OCI-LY7 (cell line): ENCODE results near the gene POLR1A. TPM values are rescaled to one million over a fixed set of nuclear protein-coding genes. Genes with fewer than 3 reads are reported as not detected.
"Not testable (repeated sequence)": the region's sequence is repeated elsewhere in the genome, so short reads cannot be mapped to it uniquely, and the experiment has no call there.

Source experiments
- BruUV-seq: library from RNA; stranded (reverse); fragments of 400-500 nt; replicated peaks from 2 replicates; lab custom pipeline; 2021; lab: Mats Ljungman, UMichigan
- CTCF ChIA-PET: fragments of 300-600 bp; sonication (Branson Sonifier 250); formaldehyde crosslinking; loops from one replicate; lab custom pipeline; 2022; ENCODE audit warnings: antibody characterized with exemption; ENCODE audit not compliant: unreplicated experiment; lab: Charles Lee
- POLR2A ChIA-PET: fragments of 300-600 bp; sonication (Branson Sonifier 250); formaldehyde crosslinking; loops from one replicate; lab custom pipeline; 2022; ENCODE audit warnings: antibody characterized with exemption; lab: Charles Lee
- DNase-seq: peaks from one replicate; pipeline ENCODE4 v3.0.0-alpha.2; 2015; ENCODE audit warnings: low spot score
- H2AFZ ChIP-seq: fragments of 200-600 bp; sonication (generic), shearing (Covaris generic); 2 replicates; pipeline ENCODE4 v1.6.1; 2014; ENCODE audit warnings: mild to moderate bottlenecking, antibody characterized with exemption, low read length, moderate library complexity
- H3K27ac ChIP-seq: fragments of 200-600 bp; sonication (generic); 2 replicates; pipeline ENCODE4 v1.5.1; 2014; ENCODE audit warnings: mixed run types, low read depth, mild to moderate bottlenecking, moderate library complexity, low read length, inconsistent platforms; ENCODE audit not compliant: poor library complexity, severe bottlenecking
- H3K36me3 ChIP-seq: fragments of 200-600 bp; sonication (generic); 2 replicates; pipeline ENCODE4 v1.6.1; 2014; ENCODE audit warnings: mild to moderate bottlenecking, antibody characterized with exemption, low read length, moderate library complexity, mixed read lengths; ENCODE audit not compliant: insufficient read depth
- H3K4me1 ChIP-seq: fragments of 200-600 bp; sonication (generic); 2 replicates; pipeline ENCODE4 v1.5.1; 2014; ENCODE audit warnings: mild to moderate bottlenecking, low read length; ENCODE audit not compliant: insufficient read depth, poor library complexity, severe bottlenecking
- H3K4me2 ChIP-seq: fragments of 200-600 bp; sonication (generic); 2 replicates; pipeline ENCODE4 v1.6.1; 2014; ENCODE audit warnings: mild to moderate bottlenecking, low read length
- H3K4me3 ChIP-seq: fragments of 200-600 bp; sonication (generic); 2 replicates; pipeline ENCODE4 v1.5.1; 2014; ENCODE audit warnings: mild to moderate bottlenecking, low read depth, low read length; ENCODE audit not compliant: poor library complexity, severe bottlenecking
- H3K79me2 ChIP-seq: fragments of 200-600 bp; sonication (generic); 2 replicates; pipeline ENCODE4 v1.6.1; 2016; ENCODE audit warnings: low read depth, mild to moderate bottlenecking, low read length, moderate library complexity, mixed read lengths; ENCODE audit not compliant: insufficient read depth
- H3K9me2 ChIP-seq: fragments of 200-600 bp; sonication (generic); 2 replicates; pipeline ENCODE4 v1.6.1; 2016; ENCODE audit warnings: mild to moderate bottlenecking, low read length, mixed read lengths; ENCODE audit not compliant: insufficient read depth
- H3K9me3 ChIP-seq: fragments of 200-600 bp; sonication (generic); 2 replicates; pipeline ENCODE4 v1.6.1; 2014; ENCODE audit warnings: mild to moderate bottlenecking, mixed run types, low read length, mixed read lengths
- H4K20me1 ChIP-seq: fragments of 200-600 bp; sonication (generic); 2 replicates; pipeline ENCODE4 v1.6.1; 2014; ENCODE audit warnings: mild to moderate bottlenecking, antibody characterized with exemption, low read length, moderate library complexity, mixed read lengths; ENCODE audit not compliant: insufficient read depth
- EZH2phosphoT487 ChIP-seq: fragments of 200-600 bp; sonication (generic); IDR thresholded peaks from 2 replicates; pipeline ENCODE4 v1.6.1; 2018; ENCODE audit warnings: low read depth, borderline replicate concordance, mild to moderate bottlenecking, mixed run types, antibody characterized with exemption, low read length, moderate library complexity, mixed read lengths
- intact Hi-C: fragments of 100-400 bp; cut with micrococcal nuclease; formaldehyde crosslinking; loops from one replicate; pipeline ENCODE4 v1.10.0; 2022; ENCODE audit not compliant: unreplicated experiment
- total RNA-seq, 2 experiments: library from RNA; depleted of rRNA in 1 of 2; stranded (reverse); fragments of >200 nt in 1 of 2; shearing (Covaris generic) in 1 of 2; gene quantifications; 2 replicates each; pipeline ENCODE4 v1.2.3, GENCODE V29; 2014 to 2022
- TF ChIP-seq, protein P1 (sequence below): fragments of 200-600 bp; sonication (generic); conservative IDR thresholded peaks from 2 replicates; pipeline ENCODE4 v1.5.1; 2014; ENCODE audit warnings: mild to moderate bottlenecking, antibody characterized with exemption, low read length, moderate library complexity, mixed read lengths

The POLR1A gene
- total RNA-seq, 2 experiments from 2014 or later = 17.5 to 53.3 TPM

DNA sequence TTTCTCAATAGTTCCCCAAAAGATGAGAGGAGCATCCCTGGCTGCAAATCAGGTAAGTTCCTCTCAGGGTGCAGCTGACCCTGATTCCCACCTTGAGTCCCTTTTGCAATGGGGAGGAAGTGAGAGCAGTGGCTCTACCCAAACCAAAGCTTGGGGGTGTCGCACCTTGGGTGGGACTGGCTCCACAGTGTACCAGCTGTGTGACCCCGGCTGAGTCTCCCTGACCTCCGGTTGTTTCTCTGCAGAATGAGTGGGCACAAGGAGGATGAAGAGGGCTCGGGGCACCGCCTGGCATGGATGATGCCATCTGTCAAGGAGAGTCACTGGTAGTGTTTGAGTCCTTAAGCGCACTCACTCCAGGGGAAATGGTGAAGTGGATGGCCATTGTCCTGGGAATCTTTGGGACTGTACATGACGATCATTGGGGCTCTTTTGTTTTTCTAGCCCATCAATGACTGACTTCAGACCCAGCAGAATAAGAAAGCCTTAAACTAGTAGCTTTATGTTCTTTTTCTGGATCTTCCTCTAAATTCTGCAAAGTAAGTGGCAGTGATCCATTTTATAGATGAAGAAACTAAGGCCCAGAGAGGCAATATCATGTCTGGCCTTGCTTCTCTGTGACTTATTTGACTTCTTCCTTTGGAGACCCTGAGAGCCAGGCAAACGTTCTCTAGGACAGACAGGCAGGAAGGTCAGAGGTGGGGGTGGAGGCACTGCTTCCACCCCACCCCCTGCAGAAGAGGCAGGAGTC, 110.6 kb downstream of the POLR1A start:
- BruUV-seq = no TSS peak
- POLR2A ChIA-PET = no interaction called here
- CTCF ChIA-PET = interaction anchor here (0.6 kb wide), 1 partner anchor 42 kb away, joined by 3 read pairs; no protein-coding TSS in a partner anchor
- no peak for TF ChIP-seq EZH2phosphoT487
- TF ChIP-seq, protein P1, sequence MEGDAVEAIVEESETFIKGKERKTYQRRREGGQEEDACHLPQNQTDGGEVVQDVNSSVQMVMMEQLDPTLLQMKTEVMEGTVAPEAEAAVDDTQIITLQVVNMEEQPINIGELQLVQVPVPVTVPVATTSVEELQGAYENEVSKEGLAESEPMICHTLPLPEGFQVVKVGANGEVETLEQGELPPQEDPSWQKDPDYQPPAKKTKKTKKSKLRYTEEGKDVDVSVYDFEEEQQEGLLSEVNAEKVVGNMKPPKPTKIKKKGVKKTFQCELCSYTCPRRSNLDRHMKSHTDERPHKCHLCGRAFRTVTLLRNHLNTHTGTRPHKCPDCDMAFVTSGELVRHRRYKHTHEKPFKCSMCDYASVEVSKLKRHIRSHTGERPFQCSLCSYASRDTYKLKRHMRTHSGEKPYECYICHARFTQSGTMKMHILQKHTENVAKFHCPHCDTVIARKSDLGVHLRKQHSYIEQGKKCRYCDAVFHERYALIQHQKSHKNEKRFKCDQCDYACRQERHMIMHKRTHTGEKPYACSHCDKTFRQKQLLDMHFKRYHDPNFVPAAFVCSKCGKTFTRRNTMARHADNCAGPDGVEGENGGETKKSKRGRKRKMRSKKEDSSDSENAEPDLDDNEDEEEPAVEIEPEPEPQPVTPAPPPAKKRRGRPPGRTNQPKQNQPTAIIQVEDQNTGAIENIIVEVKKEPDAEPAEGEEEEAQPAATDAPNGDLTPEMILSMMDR = no peak
- peaks cover 33% of the 10 kb centered on the region for H3K4me1 ChIP-seq
- peak overlapping the region; percentile 60; the same call in 1 of the 2 replicates for H3K4me2 ChIP-seq
- DNase-seq = no peak
- no peak overlapping the region for H2AFZ ChIP-seq
- no peaks in the 10 kb centered on the region for H3K36me3 ChIP-seq
- H4K20me1 ChIP-seq = no peaks in the 10 kb centered on the region
- no peaks in the 10 kb centered on the region for H3K79me2 ChIP-seq
- H3K27ac ChIP-seq = no peak overlapping the region
- no peaks in the 10 kb centered on the region for H3K9me3 ChIP-seq
- H3K4me3 ChIP-seq = no peak overlapping the region
- intact Hi-C loops = no loop called here
- no peaks in the 10 kb centered on the region for H3K9me2 ChIP-seq

GRCh38 chr2:85994421-85994777, 111.3 kb downstream of the POLR1A start:
- H3K4me1 ChIP-seq = peaks cover 28% of the 10 kb centered on the region
- no peaks in the 10 kb centered on the region for H4K20me1 ChIP-seq
- ChIA-PET POLR2A (interaction anchor here (0.6 to 1.2 kb wide), 3 partner anchors 11 to 622 kb away, joined by 4 to 10 read pairs (median 6); no protein-coding TSS in a partner anchor), CTCF (interaction anchor here (0.6 kb wide), 1 partner anchor 43 kb away, joined by 3 read pairs; no protein-coding TSS in a partner anchor)
- BruUV-seq = no TSS peak
- H3K79me2 ChIP-seq = no peaks in the 10 kb centered on the region
- peak overlapping the region; percentile 60 for H3K4me2 ChIP-seq
- intact Hi-C loops = no loop called here
- H3K9me3 ChIP-seq = no peaks in the 10 kb centered on the region
- no peaks in the 10 kb centered on the region for H3K36me3 ChIP-seq
- no peak for DNase-seq
- TF ChIP-seq EZH2phosphoT487 = no peak
- TF ChIP-seq, protein P1 = no peak
- H3K9me2 ChIP-seq = no peaks in the 10 kb centered on the region
- no peak overlapping the region for H3K4me3 ChIP-seq
- no peak overlapping the region for H3K27ac ChIP-seq
- peak overlapping the region; percentile 66; the same call in 1 of the 2 replicates for H2AFZ ChIP-seq

DNA sequence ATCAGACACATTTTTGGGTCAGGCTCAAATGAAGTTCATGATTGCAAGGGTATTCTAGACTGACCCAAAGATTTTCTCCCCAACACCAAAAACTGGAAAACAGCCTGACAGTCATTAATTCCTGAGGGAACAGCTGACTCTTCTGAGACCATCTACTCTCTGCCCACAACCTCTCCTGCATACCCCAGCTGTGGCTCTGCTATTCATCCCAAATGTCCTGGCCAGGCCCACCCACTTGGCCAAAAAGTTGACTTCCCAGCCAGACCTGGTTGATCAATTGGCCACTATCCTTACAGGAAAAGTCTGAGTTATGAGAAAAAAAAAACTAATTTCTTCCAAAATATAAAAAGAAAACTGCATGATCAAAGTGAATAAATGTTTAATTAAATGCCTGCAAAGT, 113.1 kb downstream of the POLR1A start:
- POLR2A ChIA-PET = no interaction called here
- intact Hi-C loops = no loop called here
- Histone ChIP-seq H3K36me3 (no peaks in the 10 kb centered on the region), H3K4me3 (no peak overlapping the region), H4K20me1 (no peaks in the 10 kb centered on the region), H3K9me2 (no peaks in the 10 kb centered on the region), H3K9me3 (no peaks in the 10 kb centered on the region), H2AFZ (no peak overlapping the region), H3K4me2 (no peak overlapping the region), H3K4me1 (peaks cover 19% of the 10 kb centered on the region), H3K79me2 (no peaks in the 10 kb centered on the region), H3K27ac (no peak overlapping the region)
- CTCF ChIA-PET = no interaction called here
- DNase-seq = no peak
- BruUV-seq = no TSS peak
- no peak for TF ChIP-seq EZH2phosphoT487
- TF ChIP-seq, protein P1 = no peak

- intact Hi-C loops, POLR2A ChIA-PET, H3K27ac ChIP-seq, H3K9me3 ChIP-seq, DNase-seq, CTCF ChIA-PET, H3K79me2 ChIP-seq, H3K9me2 ChIP-seq, H3K4me2 ChIP-seq, H3K36me3 ChIP-seq, H2AFZ ChIP-seq, H4K20me1 ChIP-seq, H3K4me3 ChIP-seq, BruUV-seq: not testable (repeated sequence)
- H3K4me1 ChIP-seq = peaks cover 19% of the 10 kb centered on the region
Measured at GRCh38 chr2:85992053-85992452, 113.6 kb downstream of the POLR1A start.
